Stimulated activated CD8-positive, alpha-beta memory T cell treated with anti-CD3 and anti-CD28 coated beads, Interleukin-15, amount 100 ng/mL, for 4 hours (primary cell): ENCODE measurements around the gene EXOSC1.
"Not testable (repeated sequence)": the region's sequence is repeated elsewhere in the genome, so short reads cannot be mapped to it uniquely, and the experiment has no call there.

ENCODE experiments used
- DNase-seq, 2 donors: peaks; one replicate each; pipeline ENCODE4 v3.0.0-alpha.2; 2020; ENCODE audit warnings: low read depth in 2 of 2

Gene EXOSC1

DNA sequence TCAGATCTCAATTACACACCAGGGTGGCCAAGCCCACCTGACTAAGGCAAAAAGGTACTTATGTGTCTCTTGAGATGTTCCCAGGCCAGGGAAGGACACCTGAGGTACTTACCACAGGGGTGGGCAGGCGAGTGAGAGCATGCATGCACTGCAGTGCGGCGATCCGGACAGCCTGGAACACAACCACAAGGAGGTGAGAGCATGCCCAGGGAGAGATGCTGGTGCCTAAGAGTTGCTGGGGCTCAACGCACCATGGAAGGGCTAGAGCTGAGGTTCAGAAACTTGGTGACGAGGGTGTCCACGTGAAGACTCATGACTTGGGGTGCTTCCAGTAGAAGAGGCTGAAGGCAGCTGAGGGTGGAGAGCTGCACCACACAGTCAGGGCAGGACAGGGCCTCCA lies 13.3 kb upstream of the EXOSC1 start:
- no peak for DNase-seq

DNA sequence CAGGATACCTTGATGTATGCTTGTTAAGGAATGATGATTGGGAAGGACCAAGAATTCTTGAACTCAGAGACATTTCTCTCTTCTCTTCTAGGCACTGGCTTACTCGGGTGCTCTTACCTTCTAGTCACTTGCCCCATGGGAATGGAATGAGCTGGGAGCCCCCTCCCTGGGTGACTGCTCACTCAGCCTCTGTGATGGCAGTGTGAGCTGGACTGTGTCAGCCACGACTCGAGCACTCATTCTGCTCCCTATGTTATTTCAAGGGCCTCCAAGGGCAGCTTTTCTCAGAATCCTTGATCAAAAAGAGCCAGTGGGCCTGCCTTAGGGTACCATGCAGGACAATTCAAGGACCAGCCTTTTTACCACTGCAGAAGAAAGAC lies 10.9 kb upstream of the EXOSC1 start:
- DNase-seq: no peak

DNA sequence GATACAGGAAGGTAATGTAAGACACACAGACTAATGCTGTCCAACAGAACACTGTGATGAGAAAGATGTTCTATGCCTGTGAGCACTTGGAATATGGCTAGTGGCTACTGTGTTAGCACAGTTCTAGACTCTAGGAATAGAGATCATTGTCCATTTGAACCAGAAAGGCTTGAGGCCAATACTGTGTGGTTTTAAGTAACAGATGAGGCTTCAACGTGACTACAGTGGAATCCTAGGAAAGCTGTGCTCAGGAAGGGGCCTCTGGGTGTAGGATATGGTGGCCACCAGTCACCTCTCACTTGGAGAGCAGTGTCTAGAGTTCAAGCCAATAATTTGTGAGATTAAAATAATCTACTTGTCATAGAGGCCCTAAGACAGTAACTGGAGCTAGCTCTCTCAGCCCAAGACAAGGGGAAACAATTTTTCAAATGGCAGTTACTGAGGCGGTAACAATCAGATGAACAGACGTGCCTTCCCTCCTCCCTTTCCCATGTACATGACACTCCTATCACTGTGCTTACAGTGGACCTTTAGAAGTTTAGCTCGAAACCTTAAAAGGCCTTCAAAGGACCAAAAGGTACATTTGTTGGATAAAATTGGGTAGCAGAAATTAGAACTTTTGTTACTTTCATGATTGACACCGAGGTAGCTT lies 10.4 kb upstream of the EXOSC1 start:
- DNase-seq: no peak

DNA sequence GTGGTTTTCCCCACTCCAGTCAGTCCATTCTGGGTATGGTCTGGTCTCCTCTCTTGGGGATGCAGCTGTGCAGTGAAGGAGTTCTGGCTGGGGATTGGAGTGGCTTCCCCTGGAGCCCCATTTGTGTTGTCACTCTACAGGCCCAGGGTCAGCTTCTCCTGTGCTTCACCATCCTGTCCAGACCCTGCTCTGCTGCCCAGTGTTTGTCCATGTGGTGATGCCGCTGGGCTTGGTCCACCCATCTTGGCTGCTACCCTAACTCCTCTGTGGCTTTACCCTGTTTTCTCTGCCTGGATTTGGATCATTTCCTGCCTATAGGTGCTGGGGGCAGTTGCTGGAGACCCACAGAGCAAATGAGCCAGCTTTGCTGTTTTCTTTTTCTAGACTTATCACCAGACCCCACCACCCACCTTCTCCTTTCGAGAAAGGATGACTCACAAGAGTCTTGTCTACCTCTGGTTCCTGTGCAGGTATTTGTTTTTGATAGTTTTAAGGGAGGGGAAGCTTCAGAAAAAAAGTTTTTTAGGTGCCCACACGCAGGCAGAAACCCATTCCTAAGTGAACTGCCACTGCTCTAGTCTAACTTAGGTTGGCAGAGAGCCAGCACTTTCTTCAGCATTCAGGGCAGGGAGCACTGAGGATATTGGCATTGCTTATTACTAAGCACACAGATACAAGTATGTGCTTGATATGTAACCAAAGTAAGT lies 8.7 kb upstream of the EXOSC1 start:
- DNase-seq: peak in 1 of 2 donors; percentile 5

DNA sequence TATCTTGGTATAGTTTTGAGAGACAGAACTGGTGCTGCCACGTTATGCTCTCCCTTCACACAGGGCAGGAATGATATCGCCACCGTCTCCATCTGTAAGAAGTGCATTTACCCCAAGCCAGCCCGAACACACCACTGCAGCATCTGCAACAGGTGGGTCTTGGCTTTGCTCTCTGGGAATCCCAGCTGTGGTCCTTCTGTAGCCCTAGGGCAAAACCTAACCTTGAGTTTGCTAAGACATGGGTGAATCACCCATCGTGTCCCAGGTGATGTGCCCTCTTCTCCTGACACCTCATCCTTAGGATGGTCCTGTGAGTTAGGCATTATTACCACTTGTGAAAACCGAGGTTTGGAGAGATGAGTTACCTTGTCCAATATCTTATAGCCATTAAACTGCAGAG lies 6.5 kb upstream of the EXOSC1 start:
- no peak for DNase-seq

DNA sequence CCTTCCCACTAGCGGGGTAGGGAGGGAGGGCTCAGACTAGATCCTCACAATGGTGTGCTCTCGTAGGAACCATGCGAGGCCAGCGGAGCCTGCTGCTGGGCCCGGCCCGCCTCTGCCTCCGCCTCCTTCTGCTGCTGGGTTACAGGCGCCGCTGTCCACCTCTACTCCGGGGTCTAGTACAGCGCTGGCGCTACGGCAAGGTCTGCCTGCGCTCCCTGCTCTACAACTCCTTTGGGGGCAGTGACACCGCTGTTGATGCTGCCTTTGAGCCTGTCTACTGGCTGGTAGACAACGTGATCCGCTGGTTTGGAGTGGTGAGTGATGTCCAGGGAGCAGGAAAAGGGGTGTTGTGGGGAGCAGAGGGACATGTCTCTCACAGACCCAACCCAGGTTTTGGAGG lies 5.8 kb upstream of the EXOSC1 start:
- DNase-seq: no peak

DNA sequence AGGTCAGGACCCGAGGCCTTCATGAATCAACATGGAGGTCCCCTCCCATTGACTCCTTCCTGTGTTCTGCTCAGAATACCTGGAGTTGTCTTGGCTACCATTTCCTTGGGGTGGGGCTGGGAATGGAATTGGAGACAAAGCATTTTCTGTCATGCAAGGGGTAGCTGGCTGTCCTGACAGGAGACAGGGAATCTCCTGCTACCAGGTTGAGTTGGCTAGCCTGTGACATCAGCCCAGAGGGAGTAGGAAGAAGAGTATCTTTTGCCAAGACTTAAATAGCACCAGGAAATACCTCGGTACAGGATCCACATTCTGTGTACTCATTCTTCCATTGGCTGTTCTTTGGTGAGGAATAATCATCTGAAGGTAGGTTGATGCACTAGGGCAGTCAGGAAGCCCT lies 5.0 kb upstream of the EXOSC1 start:
- no peak for DNase-seq

DNA sequence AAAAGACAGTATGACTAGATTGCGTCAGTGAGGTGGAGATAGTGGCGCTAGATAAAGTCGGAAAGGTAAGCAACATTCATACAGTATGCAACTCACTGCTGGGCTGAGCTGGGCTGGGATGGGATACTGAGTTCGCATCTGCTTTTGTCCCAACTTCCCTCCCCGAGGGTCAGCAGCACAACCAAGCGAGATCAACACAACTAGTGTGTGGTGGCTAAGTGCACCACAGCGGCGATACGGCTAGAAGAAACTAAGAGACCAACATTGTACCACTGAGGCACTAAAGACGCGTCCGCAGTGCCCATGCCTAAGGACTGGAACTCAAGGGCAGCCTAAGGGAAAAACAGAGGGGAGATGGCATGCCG lies 467 bp downstream of the EXOSC1 start:
- no peak for DNase-seq

DNA sequence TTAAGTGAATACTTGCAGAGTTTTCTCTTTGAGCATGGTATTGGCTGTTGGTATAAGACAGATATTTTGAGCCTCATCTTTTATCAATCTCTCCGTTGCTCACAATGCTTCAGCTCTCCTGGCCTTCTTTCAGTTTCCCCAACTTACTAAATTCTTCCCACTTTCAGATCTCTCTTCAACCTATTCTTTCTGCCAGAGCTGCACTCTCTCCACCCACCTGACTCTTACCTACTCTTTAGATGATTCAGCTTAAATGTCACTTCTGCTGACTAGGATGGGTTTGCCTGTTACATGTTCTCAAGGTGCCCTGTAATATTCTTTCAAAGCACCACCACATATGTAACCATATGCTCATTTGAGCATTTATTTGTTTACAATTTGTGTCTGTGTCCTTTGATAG lies 1.6 kb downstream of the EXOSC1 start:
- no peak for DNase-seq

DNA sequence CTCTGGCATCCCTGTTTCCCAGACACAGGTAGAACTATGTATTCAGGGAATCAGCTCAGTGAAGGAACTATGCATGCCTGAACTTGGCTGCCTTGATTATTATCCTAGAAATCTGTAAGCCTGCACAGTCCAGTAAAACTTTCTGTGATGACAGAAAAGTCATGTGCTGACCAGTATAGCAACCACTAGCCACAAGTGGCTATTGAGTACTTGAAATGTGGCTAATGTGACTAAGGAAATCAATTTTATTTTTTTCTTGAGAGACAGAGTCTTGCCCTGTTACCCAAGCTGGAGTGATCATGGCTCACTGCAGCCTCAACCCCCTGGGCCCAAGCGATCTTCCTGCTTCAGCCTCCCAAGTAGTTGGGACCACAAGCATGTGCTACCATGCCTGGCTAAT lies 3.5 kb downstream of the EXOSC1 start:
- DNase-seq: no peak

DNA sequence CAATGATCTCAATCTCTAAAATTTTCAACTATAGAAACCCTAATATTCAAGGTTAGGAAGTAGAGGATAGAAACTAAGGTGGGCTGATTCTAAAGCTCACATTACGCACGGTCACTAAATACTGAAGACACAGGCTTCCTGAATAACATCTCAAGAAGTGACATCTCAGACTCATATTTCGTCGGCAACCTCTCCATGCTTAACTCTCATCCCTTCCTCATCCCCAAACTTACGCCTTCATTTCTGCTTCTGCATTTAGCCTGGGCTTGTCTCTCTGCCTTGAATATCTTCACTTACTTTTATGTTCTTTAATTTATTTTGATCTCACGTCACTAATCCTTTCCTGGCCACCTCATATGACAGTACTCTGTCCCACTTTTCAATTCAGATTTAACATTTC lies 10.6 kb downstream of the EXOSC1 start:
- no peak for DNase-seq

DNA sequence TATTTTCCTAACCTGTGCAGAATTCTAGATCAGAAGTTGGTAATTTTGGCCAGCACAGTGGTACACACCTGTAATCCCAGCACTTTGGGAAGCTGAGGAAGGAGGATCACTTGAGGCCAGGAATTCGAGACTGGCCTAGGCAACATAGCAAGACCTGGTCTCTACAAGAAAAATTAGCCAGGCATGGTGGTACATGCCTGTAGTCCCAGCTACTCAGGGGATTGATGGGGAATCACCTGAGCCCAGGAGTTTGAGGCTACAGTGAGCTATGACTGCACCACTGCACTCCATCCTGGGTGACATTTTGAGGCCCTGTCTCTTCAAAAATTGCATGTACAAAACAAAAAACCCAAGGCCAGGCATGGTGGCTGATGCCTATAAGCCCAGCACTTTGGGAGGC lies 11.2 kb downstream of the EXOSC1 start:
- no peak for DNase-seq

DNA sequence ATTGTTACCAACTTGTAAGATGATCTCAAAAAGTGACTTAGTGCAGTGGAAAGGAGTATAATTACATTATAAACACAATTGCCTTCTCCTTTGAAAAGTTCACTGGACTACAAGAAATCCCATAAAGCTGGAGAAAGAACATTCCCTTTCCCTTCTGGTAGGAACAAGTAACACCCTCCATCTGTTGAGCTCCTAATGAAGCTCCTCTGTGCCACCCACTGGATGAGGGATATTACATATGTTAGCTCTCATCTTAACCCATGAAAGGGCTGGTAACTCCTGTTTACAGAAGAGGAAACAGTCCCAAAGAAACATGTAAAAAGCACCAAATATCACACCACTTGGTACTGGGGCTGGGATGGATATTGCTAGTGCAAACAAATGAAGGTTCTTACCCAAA lies 11.8 kb downstream of the EXOSC1 start:
- DNase-seq: no peak

DNA sequence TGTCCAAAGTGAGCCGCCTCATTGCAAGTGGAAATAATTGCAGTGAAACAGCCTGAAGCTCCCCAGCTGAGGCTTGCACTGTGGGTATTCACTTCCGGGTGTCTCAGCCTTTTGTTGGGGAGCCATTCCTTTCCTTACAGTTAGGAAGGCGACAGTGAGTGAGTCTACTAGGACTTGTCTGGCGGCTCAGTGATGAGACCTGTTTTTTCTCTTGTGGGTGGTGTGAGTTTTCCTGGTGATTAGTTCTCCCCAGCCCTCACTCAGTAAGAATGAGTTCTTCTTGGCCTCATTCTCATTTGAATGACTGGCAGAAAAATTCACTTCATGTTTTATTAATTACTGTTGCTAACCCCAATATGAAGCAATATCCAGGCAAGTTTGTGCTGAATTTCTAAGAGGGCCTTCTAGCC lies 17.2 kb downstream of the EXOSC1 start:
- DNase-seq: no peak

DNA sequence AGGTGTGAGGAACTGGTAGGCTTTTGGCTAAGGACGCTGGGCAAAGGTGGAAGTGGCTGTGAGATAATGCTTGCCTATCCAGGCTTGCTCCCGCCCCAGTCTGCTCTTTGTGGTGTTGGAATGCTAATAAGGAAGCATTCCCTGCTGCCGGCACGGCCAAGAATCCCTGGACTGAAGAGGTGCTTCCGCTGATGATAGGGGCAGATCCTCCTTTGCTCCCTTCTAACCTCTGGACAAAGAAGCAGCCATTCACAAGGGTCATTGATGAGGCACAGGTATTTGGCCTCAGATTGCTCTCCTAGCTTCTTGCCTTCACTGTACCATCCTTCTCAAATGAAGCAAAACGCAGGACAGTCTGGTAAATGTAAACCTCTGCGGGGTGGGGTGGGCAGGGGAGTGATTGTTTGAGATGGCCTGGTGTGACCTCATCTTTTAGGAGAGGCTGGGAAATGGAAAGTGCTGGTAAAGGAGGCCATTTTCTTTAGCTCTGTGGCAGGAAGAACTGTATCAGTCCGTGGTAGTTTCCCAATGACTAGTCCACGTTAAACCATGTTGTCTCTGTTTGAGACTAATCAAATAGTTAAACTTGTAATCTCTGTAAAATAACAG lies 18.1 kb downstream of the EXOSC1 start:
- no peak for DNase-seq

DNA sequence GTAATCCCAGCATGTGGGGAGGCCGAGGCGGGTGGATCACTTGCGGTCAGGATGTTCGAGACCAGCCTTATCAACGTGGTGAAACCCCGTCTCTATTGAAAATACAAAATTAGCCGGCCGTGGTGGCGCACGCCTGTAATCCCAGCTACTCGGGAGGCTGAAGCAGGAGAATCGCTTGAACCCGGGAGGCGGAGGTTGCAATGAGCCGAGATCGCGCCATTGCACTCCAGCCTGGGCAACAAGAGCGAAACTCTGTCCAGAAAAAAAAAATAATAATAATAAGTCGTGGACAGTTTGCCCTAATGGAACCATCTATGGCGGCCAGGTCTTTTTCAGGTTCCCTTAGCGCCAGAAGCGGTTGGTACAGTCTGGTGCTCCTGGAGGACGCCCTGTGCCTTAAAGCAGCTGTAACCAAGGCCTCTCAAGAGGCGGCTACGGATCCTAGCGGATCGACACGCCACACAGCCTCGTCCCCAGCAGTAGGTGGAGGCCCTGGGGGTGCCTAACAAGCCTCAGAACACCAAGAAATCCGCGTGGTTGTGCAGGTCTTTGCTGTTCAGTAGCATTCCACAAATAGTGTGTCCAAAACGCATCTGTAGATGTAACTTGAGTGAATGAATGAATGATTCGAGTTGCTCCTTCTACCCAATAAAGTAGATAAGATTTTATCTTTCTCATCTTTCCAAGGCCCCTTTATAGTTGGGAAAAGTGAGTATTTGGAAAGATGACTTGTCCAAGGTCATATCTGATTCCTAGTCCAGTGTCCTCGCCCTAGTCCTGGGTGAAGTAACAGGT lies 18.8 kb downstream of the EXOSC1 start:
- DNase-seq: no peak

DNA sequence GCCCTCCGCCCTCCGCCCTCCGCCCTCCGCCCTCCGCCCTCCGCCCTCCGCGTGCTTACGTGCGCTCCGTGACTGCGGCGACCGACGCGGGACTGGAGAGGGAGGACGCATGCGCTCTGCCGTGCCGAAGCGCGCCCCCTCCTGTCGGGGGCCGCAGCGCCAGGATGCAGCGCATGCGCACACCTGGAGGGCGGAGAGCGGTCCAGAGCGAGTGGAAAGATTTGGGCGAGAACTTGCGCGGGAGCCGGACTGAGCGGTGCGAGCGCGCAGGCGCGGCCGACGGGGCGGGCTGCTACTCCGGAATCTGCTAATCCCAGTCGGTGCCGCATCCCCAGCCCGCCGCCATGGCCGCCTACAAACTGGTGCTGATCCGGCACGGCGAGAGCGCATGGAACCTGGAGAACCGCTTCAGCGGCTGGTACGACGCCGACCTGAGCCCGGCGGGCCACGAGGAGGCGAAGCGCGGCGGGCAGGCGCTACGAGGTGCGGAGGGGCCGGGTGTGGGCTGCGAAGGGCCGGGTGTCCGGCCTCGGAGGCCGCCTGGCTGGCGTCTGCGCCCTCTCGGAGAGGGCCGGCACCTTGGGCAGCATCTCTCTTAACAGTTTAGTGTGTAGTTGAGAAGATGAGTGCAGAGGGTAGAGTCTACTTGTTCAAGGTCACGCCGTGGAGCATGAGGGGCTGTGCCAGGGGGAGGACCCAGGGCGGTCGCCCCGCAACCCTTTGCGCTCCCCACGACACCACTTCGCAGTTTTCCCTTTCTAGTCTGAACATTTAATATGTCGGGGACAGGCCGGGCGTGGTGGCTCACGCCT lies 19.6 kb downstream of the EXOSC1 start, which contains the start of gene PGAM1:
TSS of gene PGAM1 (plus strand) at position 228 of the 812 bp plus-strand sequence. CDS start at position 345, 117 bp downstream.
- peak; percentile 87 to 97 for DNase-seq

DNA sequence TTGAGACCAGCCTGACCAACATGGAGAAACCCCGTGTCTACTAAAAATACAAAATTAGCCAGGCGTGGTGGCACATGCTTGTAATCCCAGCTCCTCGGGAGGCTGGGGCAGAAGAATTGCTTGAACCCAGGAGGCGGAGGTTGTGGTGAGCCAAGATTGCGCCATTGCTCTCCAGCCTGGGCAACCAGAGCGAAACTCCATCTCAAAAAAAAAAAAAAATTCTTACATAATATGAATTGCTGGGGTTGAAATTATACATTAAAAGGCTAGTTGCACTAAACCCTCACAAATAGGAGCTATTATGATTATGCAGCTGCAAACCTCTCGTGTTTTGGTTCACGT lies 22.1 kb downstream of the EXOSC1 start:
- DNase-seq: not testable (repeated sequence)

DNA sequence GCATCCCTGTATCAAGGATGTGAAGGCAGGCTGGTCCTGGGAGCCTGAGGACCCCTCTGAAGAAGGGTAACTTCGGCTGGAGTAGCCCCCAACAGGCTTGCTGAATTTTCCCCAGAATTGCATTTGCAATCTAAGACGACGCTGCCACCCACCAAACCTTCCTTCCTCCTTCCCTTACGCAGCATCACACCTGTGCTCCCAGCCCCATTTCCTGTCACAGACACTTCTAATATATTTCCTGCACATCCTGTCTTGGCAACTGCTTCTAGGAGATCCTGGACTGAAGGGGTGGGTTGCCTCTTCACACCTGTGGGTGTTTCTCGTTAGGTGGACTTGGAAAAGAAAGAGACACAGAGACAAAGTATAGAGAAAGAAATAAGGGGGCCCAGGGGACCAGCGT lies 29.2 kb downstream of the EXOSC1 start:
- DNase-seq: no peak

DNA sequence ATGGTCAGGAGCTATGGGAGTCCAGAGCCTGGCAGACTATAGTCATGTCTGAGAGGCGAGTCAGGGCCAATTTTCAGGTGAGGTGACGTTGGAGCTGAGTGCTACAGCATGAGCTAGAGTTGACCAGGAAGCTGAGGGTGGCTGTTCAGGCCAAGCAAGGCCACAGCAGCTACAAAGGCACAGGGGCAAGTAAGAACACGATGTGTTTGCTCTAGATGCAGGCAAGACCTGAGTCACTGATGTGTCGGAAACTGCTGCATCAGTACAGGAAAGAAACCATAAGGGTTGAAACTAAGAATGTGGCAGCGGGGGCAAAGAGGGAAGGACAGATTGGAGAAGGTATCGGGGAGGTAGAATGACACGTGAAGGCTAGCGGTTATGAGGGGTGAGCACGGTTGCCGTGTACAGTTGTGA lies 32.9 kb downstream of the EXOSC1 start:
- no peak for DNase-seq

DNA sequence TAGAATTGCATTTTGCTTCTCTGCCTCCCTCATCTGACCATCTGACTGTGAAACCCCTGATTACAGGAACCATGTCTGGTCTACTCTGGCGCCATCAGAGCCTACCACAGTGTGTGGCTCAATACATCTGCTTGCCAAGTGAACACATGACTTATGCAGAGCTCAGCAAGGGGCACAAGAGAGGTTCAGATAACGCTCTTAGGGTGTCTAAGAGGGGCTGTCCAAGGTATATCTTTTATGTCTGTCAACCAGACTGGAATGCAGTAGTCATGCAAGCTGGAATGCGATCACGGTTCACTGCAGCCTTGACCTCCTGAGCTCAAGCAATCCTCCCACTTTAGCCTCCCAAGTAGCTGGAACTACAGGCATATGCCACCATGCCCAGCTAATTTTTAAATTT lies 34.4 kb downstream of the EXOSC1 start:
- no peak for DNase-seq

DNA sequence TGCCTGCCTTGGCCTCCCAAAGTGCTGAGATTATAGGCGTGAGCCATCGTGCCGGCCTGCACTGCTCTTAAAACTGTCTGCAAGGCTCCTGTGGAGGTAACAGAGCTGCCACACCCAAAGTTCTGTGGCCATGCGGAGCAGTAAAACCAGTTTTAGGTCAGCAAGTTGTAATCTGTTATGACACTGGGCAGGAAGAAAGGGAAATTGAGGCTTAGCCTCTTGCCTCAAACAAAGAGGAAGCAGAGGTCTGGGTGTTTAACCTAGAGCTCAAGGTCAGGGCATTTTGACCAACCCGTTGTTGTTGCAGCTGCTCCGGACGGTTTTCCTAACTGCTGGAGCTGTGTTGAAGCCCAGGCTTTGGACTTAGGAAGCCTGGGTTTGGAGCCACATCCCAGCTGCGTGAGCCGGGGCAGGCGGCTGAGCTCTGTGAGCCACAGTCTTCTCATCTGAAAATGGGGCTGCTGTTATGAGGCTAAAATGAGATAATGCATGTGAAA lies 37.3 kb downstream of the EXOSC1 start:
- no peak for DNase-seq
